VCaP (cell line): ENCODE results near the gene TSPAN18.

Experiments used
- H3K27ac ChIP-seq: fragments of 450-650 bp; 2 replicates; pipeline ENCODE4 v1.5.1; 2017
- TF ChIP-seq, protein P1 (sequence below): fragments of 450-650 bp; conservative IDR thresholded peaks from 2 replicates; pipeline ENCODE4 v1.5.1; 2017; ENCODE audit warnings: mild to moderate bottlenecking, moderate library complexity

Gene TSPAN18

DNA sequence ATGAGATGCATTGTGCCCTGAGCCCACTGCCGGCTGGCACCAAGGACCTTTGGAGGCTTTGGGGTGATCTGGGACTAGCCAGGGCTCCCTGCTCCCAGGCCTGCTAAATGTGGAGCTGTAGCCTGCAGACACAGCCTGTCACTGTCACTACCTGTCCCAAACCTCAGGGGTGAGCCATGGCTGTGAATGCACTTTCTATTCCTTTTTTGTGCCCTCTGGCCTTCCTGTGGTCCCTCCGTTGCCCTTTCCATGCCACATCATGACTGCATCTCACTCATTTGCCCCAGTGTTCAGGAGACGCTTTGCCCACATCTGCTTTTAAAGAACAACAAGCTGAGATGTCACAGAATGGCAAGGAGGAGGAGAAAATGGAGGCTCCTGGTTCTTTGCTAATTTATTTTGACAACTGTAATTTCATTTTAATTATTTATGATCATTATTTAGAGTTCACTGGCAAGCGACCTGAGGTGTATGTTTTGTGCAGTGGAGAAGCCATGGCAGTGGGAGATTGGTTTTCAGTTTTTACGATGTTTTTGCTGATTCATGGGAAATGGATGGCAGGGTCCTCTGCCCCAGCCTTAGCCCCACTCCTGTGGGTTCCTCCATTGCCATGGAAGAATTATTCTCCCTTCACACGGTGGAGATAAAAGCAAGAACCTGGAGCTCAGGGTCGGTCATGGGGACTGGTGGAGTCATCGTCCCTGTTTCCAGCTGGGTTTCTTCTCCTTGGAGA is 69.2 kb downstream of the TSPAN18 start:
- H3K27ac ChIP-seq: no peak overlapping the region
- TF ChIP-seq, protein P1, sequence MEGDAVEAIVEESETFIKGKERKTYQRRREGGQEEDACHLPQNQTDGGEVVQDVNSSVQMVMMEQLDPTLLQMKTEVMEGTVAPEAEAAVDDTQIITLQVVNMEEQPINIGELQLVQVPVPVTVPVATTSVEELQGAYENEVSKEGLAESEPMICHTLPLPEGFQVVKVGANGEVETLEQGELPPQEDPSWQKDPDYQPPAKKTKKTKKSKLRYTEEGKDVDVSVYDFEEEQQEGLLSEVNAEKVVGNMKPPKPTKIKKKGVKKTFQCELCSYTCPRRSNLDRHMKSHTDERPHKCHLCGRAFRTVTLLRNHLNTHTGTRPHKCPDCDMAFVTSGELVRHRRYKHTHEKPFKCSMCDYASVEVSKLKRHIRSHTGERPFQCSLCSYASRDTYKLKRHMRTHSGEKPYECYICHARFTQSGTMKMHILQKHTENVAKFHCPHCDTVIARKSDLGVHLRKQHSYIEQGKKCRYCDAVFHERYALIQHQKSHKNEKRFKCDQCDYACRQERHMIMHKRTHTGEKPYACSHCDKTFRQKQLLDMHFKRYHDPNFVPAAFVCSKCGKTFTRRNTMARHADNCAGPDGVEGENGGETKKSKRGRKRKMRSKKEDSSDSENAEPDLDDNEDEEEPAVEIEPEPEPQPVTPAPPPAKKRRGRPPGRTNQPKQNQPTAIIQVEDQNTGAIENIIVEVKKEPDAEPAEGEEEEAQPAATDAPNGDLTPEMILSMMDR: no peak

DNA sequence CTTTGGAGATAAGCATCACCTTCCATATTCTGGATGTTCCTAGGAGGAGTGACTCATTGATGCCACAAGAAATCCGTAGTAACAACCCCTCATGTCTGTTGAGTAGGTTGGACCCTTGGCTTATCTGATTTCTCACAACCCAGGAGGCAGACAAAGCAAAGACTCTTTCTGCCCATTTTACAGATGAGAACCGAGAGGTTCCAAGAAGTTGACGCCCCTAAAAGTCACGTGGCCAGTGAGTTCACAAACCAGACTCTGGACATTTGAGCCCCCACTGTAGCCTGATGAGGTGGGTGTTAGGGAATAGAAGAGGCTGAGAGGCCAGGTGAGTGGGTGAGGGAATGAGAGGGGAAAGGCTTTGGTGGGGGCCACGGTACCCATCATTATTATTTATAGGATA is 70.3 kb downstream of the TSPAN18 start:
- H3K27ac ChIP-seq: no peak overlapping the region
- TF ChIP-seq, protein P1: no peak

- TF ChIP-seq, protein P1: no peak
- no peak overlapping the region for H3K27ac ChIP-seq
Measured at GRCh38 chr11:44797886-44798606, 71.3 kb downstream of the TSPAN18 start.

- TF ChIP-seq, protein P1: no peak
- no peak overlapping the region for H3K27ac ChIP-seq
Measured at GRCh38 chr11:44798607-44798972, 71.8 kb downstream of the TSPAN18 start.

- H3K27ac ChIP-seq: no peak overlapping the region
- TF ChIP-seq, protein P1: no peak
Measured at GRCh38 chr11:44799012-44799411, 72.2 kb downstream of the TSPAN18 start.

DNA sequence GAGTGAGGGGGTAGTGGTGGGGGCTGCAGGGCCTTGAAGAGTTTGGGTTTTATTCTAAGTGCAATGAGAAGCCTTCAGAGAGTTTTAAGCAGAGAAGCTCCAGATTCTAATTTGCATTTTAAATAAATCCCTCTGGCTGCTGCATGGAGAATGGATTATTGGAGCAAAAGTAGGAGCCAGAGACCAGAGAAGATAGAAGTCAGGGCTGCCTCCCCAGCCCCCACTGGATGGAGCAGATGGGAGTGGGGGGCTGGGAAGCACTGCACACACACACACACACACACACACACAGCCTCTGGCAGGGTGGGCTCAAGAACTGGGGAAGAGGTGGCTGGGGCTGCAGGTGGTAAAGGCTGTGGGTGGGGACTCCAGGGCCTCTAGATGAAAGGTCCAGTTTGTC is 75.6 kb downstream of the TSPAN18 start:
- TF ChIP-seq, protein P1: no peak

GRCh38 chr11:44803009-44803408 is 76.2 kb downstream of the TSPAN18 start:
- no peak overlapping the region for H3K27ac ChIP-seq
- TF ChIP-seq, protein P1: no peak

More for the DNA sequence above, 75.6 kb downstream of the TSPAN18 start:
- H3K27ac ChIP-seq: no peak overlapping the region
